NK-92 (cell line): ENCODE results near the gene CDH20.

Source experiments
- DNase-seq: peaks from one replicate; lab custom pipeline; 2025; ENCODE audit not compliant: unreplicated experiment; lab: John Stamatoyannopoulos, UW

The CDH20 gene

DNA sequence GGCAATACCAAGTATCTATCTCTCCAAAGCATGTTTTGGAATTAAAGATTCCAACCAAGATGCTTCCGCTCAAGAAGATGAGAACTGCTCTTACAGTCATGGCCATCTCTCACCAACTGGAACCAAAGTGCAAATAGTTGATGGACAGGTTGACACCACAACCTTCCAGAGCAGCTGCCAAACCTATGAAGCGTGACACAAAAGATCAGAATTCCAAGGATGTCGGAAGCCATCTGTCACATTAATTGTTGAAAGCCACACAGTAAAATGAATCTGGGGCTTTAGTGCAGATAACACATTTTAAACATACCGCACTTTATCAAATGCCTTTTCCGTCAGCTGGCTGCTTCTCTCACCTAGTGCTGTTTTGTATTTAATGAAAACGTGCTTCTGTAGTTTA is 195.7 kb downstream of the CDH20 start:
- DNase-seq = no peak

DNA sequence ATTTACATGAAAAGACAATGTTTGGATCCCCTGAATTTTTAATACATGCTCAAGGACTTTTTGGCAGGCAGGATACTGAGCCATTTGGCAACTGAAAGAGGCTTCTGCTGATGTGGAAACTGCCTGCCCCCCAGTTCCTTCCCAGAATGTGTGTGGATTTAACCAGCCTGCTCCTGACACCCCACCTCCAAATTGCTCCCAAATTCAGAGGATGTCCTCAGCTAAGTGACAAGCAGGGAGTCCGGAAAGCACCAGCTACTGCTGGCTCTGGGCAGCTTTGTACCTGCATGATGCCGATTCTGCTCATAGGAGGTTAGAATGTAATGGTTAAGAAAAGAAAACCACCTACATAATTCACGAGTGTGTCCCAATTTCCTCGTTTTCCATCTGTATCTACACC is 197.5 kb downstream of the CDH20 start:
- DNase-seq = no peak

DNA sequence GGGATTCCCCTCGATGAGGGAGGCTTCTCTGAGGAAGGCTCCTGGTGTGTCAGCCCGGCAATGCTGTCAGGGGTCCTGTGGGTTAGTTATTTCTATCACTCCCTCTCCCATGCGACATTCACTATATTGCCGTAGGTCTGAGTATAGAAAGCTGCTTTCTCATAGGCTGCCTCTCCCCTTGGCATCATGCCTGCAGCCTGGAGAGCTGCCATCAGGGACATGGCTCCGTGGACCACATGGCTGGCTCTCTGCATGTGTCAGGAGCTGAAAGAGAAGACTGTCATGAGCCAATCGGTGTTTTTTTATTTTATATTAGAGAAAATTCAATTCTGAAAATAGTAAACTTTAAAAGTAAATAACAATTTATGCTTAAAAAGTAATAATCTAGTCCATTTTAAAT is 198.0 kb downstream of the CDH20 start:
- DNase-seq = no peak

DNA sequence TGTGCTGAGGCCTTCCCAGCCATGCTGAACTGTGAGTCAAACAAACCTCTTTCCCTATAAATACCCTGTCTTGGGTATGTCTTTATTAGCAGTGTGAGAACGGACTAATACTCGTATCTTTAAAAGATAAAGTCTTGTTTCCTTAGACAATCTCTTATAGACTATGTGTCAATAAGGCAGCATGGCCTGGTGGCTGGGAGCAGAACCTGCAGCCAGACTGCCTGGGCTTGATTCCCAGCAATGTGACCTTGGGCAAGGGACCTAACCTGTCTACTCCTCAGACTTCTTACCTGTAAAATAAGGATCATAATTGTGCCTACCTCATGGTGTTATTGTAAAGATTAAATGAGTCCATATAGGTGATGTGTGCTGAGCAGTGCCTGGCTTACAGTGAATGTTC is 198.7 kb downstream of the CDH20 start:
- DNase-seq = no peak

DNA sequence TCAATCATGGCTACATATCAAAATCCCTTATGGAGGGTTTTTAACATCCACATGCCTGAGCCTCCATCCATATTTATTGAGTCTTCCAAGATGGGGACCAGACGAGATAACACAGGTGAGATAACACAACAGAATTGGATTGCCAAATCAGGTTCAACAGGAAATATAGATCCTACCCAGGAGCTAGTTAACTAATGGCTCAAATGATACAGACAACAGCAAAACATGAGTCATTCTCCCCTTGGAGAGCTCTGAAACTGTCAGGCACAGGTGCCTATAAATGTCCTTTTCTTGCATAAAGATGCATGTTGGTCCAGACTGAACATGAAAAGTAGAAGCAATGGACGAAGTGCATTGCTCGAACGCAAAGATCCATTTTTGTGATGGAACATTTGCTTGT is 202.2 kb downstream of the CDH20 start:
- DNase-seq = no peak

DNA sequence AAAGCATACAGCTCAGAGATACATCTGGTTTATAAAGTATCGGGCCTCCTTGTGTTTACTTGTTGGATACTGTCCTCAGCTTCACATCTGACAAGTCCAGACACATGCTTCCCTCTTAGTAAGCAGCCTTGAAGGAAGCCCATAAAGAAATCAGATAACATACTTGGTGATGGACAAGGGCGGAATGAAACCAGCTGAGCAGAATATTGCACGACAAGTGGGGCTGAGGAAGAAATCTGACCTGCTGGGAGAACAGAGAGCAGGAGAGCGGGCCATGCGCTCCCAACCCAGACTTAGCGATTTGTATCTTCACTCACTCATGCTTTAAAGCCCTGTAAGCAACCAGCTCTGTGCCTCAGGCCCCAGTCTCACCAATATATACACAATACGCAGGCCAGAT is 208.4 kb downstream of the CDH20 start:
- no peak for DNase-seq

DNA sequence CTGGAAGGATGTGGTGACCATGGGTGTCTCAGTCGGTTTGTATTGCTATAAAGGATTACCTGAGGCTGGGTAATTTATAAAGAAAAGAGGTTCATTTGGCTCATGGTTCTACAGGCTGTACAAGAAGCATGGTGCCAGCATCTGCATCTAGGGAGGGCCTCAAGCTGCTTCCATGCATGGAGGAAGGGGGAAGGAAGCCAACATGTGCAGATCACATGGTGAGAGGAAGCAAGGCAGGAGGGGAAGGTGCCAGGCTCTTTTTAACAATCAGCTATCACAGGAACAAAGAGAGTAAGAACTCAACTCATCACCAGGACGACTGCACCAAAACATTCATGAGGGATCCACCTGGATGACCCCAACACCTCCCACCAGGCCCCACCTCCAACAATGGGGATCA is 209.4 kb downstream of the CDH20 start:
- DNase-seq = no peak

DNA sequence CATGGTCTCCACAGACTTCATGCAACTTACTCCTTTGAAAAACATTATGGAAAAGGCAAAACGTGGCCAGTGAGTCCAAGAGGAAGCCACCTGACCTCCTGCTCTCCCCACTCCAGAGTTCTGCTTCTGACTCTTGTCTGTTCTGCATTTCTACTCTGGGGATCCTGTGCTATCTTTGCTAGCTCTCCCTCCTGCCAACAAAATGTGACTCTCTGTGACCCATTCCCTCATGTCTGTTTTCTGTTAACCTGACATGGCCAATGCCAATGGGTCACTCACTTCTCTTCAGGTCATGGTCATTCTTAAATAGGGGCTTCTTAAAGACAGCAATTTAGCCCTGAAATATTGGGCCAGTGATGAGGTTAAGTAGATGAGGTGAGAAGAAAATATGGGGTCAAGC is 210.3 kb downstream of the CDH20 start:
- DNase-seq = no peak

DNA sequence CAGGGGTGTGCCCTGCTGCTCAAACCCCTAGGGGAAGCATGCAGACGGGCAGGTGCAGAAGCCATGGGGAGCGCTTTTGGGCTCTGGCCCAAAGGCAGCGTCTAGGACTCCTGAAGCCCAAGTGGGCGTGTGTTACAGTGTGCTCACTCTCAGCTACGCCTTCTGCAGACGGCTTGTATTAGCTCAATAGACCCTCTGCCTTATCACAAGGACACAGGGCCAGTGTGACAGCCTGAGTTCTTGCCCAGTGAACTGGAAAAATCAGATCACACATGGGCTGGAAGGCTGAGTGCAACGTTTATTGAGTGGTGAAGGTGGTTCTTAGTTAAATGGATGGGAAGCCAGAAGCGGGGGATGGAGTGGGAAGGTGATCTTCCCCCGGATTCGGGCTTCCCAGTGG is 210.9 kb downstream of the CDH20 start:
- DNase-seq = no peak

DNA sequence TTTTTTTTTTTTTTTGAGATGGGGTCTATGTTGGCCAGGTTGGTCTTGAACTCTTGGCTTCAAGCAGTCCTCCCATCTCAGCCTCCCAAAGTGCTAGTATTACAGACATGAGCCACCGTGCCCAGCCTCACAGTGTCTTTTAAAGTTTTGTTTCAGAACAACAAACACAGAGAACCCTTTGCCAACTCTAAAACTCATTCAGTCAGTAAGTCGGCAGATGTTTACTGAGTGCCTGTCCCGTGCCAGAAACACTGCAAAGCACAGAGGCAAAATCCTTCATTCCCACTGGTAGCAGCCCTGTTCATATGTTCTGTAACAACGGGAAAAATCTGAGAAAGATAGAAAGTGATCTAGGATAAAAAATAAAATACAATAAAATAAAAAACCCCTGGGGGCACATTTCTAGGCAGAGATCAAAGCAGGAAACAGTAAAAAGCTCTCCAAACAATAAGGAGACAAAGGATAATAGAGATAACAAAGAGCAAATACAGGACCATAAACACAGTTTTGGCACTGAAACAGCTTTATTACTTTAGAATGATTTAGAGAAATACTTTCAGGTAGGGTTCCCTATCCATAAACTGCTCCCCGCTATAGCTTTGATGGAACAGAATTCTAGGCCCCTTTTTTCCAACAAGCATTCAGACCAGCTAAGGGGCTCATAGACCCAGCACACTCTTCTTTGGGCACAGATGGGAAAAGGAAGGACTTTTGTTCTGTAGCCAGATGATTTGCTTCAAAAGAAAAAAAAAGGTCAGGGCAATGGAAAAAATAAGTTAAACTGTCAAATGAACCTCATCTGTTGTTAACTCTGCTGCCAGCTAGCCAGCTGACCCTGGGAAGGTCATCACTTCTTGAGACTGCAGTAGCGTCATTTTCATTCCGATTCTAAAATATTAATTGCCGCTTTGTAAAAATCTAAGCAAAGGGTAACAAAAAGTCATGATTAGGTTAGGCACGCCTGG is 212.3 kb downstream of the CDH20 start:
- no peak for DNase-seq

DNA sequence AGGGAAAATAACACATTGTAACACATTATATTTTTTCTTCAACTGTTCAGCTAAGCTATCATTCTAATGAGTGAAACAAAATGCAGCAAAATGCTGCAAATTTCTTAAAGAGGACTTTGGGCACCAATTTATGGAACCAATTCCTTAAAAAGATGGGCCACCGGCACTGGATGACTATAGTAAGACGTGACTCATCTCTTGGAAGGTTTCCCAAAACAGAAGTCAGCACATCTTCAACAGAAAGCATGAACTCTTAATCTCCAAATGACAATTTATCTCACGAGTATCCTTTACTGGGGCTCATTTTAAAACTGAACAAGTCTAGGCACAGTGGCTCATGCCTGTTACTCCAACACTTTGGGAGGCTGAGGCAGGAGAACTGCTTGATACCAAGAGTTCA is 213.4 kb downstream of the CDH20 start:
- no peak for DNase-seq

DNA sequence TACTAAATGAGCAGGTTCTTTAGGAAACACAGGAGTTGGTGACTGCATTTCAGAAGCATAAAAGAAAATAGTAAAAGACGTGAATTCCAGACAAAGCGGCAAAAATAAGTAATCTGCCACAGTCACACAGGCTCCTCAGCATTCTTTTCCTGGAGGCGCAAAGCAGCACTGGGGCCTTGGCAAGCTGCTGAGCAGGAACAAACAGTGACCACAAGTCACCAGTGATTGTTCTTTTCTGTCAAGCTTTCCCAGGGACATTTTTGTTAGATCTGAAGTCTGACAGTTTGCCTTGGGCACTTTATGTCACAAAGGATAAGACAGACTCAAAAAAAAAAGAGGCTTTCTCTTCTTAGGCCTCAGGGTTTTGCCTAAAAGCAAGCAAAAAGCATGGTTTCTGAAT is 216.2 kb downstream of the CDH20 start:
- no peak for DNase-seq

DNA sequence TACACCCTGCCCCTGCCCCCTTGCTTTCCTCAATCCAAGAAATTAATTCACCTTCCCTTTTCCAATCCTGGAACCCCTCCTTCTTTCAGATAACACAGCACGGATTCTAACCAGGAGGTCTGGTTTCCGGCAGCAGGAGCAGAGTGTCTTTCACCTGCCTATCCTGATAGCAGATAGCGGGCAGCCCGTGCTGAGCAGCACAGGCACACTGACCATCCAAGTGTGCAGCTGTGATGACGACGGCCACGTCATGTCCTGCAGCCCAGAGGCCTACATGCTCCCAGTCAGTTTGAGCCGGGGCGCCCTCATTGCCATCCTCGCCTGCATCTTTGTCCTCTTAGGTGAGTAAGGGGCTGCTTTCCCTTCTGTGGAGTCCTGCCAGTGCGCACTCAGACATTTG is 216.7 kb downstream of the CDH20 start:
- DNase-seq = no peak

DNA sequence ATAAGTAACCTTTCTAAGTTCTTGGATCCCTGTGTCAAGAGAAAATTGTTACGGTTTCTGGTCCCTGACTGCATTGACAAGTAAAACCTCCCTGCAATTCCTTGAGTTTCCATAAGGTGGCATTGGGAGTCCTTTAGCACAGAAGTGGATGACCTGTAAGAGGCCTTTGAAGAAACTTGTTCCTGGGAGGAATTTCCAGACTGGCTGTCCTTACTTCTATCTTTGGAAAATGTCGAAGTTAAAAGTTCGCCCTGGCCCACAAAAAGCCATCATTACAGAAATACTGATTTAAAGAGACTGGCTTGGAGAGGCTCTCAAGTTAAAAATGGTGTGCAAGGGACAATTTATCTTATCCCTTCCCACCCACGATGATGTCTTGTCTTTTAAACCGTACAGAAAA is 218.4 kb downstream of the CDH20 start:
- DNase-seq = no peak

DNA sequence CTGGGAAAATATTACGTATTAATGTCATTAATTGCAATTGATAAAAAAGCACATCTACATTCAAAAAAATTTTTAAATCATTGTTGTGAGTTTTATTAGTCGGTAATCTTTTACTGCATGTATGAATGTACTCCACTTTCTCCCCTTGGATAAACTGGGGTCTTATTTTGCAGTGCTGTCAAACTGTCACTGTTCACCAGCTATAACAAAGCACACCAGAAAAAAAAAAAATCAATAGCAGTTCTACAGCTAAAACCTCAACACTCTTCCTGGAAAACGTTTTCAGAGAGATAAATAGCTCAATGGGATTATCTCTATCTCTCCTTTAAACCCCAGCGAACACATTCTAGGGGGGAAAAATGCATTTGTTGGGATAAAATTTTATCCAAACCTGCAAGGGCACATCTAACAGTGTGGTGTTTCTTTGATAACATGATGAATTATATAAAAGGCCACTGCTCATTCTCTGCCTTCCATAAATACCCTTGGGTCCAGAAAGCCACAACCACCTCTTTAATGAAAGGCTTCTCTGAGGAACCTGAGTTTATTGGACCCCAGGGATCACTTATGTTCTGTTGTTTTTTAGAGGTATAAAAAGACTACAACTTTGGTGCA is 219.9 kb downstream of the CDH20 start:
- DNase-seq = no peak

DNA sequence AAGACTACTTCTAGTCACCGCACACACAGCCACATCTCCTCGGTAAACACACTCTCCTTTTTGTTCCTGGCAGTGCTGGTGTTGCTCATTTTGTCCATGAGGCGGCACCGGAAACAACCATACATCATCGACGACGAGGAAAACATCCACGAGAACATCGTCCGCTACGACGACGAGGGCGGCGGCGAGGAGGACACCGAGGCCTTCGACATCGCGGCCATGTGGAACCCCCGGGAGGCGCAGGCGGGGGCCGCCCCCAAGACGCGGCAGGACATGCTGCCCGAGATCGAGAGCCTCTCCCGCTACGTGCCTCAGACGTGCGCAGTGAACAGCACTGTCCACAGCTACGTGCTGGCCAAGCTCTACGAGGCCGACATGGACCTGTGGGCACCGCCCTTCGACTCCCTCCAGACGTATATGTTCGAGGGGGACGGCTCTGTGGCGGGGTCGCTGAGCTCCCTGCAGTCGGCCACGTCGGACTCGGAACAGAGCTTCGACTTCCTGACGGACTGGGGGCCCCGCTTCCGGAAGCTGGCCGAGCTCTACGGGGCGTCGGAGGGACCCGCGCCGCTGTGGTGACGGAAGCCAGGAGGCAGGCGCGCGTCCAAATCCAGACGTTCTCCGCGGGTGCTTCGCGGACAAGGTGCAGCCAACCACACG is 221.0 kb downstream of the CDH20 start:
- DNase-seq = no peak

DNA sequence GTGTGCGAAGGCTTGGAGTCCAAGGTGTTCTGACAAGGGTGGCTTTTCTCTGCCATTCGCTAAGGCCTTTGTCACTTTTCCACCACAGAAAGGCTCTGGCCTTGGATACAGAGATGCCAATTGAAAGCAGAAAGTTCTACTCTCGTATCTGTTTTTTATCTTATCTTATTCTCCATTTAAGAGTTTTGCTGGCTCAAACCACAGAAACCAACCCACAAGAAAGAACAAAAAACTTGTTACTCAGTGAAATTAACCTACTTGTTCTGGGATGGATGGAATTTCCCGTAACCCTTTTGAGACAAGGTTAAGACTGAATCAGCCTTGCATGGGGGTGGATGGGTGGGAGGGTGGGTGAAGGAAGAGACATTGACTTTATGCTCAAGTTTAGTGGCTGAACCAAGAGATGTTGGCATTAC is 221.7 kb downstream of the CDH20 start:
- DNase-seq = no peak

DNA sequence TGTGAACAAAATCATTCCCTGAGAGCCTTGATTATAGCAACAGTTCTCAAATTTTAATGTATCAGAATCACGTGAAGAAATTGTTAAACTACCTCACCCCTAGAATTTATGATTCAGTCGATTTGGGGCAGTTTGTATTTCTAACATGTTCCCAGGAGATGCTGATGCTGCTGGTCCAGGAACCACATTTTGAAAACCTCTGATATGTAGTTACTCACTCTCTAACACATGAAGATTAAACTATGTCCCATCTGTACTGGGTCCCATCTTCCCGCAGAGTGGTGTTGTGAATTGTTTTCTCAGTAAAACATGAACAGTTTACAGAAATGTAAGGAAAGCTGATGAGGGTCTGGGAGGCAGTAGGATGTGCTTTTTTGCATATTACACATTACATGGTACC is 223.1 kb downstream of the CDH20 start:
- no peak for DNase-seq

DNA sequence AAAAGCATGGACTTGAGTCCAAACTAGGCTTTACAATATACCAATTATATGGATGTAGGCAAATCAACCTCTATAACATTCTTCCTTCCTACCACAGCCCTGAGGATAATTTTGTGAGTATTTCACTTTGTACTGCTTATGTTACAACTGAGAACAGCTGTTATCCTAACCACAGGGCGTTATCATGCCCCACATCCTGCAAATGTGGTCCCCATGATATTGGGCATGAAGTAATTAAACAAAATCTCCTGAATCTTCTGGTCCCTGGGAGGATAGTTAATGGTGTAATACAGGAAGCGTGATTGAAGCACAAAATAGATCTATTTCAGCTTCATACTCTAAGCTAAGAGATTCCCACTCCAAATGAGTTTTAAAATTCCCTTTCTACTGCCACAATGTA is 223.6 kb downstream of the CDH20 start:
- no peak for DNase-seq

DNA sequence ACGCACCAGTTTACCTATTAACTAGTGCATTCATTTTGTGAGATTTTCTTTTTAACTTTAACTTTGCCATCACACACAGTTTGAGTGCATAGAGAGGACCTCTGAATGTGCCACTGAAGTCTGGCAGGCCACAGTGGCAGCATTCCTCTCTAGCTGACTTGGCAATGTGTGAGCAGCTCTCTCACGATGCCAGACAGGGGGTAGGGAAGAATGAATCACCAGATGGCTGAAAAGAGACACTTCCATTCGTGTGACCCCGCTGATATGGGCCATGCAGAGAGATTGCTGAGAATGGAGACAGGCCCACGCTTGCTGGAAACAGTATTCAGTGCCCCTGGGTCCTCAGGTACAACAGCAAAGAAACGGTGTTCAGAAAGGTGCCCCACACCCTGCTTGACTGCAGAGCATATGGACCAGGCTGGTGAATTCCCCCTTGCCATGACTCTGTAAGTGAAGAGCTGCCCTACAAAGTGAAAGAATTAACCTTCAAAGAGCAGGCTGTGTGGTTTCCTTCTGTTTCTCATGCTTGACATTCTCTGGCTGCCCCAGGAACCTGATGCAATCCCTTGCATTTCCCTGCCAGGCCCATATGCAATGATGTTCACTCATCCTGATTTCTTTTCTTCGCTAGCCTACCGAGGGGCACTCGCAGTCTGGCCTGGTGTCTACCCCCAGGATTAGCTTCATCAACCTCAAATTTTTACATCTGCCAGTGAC is 236.1 kb downstream of the CDH20 start:
- no peak for DNase-seq

DNA sequence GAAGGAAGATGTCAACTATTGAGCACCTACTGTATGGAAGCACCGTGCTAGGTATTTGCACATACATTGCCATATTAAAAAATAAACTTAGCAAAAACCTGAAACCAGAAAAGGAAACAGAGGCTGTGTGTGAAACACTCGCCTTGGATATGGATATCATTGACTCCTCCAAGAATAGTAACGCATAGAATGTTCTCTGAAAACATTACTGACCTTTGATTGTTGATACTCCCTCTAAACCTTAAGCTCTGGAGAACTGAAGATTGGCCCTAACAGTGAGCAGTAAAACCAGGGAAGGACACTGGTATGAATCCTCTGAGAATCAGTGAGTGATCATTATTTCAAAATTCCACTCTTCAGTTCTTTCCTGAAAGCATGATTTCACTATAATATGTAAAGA is 236.8 kb downstream of the CDH20 start:
- DNase-seq = no peak
